Fibroblast of skin of left quadriceps (primary cell): ENCODE measurements around the gene POU3F2.
A peak's percentile ranks its signal among the peaks of the same experiment; 100 is the strongest.

Experiments
- DNase-seq, 2 experiments: peaks; one replicate each; pipeline ENCODE4 v3.0.0-alpha.2; 2013; ENCODE audit warnings: low read depth in 2 of 2

The POU3F2 gene

DNA sequence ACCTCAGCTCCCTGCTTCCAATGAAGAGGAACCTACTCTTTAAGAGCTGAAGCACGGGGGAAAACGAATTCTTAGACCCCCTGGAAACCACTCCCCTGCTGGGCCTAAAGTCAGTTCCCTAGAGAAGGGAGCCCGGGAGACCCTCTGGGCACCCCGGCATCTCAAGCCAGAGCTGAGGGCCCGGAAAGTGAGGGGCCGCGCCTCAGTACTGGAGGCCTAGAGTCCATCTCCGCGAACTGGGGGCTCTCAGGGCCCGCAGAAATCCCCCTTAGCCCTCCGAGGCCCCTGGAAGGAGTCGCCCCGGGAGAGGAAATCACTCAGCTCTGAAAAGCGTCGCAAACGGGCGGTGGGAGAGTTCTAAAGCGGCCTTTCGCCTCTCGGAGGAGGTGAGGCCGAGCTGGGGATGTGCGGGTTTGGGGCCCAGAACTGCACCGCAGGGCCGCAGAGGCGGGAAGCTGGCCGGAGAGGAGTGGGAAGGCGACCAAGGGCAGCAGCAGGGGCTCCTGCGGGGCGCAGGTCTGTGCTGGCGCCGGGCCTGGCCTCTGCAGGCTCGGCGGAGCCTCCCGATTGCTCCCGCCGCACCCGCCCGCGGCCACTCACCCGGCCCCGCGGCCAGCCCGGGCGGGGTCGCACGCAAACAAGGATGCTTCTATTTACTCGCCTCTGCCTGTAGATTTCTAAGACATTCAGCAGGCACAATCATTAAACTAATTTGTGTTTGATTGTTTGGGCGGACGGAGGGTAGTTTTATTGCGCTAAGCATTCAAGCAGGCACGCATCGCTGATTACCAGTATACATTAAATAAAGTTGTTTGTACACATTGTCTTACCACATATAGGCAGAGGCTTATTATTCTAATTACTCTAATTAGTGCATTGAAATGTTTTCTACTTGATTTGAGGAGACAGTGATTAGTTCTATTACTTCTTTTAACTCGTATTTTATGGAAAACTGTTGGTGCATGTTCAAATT, 9.2 kb downstream of the POU3F2 start:
- no peak for DNase-seq

DNA sequence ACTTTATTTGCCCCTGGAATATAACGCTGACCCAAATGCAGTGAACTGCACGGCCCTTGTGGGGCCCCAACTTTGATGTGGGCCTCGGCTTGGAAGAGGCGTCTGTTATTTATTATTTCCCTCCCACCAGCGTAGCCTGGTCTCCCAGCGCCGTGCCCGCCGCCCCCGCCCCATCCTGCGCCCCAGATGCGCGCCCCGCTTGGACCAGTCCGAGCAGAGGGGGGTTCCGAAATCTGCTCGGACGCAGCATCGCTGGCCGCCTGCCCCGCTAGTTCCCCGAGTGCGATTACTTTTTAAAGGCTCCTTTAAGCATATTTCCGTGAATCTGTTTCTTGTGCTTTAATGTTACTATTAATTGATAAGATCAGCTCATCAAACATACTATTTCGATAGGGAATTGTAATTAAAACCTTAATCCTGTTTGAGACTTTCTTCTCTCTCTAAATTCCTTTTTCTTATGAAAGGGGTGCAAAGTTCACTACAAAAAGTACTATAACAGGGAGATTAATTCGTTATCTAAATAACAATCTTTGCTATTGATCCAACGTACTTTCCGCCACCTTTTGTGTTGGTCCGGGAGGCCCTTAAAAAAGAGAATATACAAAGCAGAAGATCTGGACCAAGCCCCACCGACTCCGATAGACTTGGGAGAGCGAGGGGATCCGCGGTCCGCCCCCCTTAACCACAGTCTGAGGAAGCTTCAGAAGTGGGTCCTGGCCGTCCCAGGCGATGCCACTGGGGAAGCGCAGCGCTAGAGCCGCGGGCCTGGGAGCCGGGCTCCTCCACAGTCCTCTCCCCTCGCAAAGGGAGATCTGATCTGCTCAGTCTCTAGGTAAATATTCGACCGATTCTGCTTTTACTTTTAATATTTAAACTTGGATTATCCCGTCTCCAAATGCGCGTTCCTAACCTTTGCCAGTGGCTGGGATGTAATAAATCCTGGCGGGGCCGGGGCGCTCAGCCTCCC, 10.2 kb downstream of the POU3F2 start:
- no peak for DNase-seq

DNA sequence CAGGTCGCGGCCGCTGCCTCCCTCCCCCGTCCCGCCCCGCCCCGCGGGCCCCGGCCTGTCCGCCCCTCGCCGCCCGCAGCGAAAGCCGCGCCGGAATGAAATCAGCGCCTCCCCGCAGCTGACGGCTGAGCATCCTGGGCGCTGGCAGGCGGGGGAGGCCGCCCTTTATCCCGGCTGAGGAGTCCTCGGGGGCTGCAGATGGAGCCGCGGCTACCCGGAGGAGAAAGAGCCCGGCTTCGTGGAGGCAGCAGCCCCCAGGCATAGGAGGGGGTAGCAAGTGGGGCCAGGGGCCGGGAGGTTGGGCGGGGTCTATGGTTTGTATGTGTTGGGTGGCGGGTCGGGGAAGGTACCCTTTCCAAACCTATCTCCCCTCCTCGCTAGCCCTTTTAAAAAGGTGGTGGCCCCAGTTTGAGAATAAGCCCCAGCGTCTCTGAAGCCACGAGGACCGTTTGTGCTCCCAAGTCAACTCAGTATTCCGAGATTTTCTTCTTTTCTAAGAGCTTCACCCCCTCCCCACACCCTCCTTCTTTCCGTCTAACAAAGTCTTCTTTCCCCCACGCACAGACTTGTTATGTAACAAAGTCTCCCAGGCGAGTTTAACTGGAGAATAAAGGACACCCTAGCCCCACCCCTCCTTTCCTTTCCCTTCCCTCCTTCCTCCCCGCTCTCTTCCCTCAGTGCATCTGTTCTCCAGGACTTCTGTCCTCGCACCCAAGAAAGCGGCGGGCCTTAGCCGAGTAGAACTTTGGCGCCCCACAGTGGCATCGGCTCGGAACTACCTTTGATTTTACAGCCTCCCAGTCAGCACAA, 11.0 kb downstream of the POU3F2 start:
- peak; percentile 60 to 71 for DNase-seq

DNA sequence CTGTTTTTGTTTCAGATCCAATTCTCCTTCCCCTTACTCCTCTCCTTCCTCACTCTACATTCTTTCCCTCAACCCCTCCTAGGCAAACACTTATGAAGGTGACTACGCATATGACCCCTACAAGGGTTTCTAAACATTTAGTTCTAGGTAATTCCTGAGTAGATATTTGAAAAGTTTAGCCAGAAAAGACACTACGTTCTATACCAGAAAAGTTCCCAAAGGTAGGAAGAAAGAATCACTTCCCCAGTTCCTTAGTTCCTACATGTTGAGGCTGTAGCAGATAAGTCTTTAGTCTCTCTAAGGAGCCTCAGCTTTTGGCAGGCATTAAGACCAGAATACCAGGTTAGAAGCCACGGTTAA, 11.6 kb downstream of the POU3F2 start:
- no peak for DNase-seq

DNA sequence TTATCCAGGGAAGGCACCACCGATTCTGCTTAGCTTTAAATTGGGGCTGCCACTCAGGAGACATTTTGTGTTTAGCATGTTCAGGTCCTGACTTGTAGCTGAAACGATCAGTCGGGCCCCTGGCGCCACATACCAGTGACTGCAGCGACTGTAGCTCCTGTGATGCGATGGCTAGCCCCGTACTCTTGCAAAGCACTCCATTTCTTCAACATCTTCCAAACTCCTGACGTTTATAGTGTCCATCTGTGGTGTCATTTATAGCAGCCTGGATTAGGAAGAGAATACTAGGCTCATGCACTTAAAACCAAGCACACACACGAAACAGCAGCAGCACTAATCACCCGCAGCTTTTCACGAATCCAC, 13.0 kb downstream of the POU3F2 start:
- no peak for DNase-seq

DNA sequence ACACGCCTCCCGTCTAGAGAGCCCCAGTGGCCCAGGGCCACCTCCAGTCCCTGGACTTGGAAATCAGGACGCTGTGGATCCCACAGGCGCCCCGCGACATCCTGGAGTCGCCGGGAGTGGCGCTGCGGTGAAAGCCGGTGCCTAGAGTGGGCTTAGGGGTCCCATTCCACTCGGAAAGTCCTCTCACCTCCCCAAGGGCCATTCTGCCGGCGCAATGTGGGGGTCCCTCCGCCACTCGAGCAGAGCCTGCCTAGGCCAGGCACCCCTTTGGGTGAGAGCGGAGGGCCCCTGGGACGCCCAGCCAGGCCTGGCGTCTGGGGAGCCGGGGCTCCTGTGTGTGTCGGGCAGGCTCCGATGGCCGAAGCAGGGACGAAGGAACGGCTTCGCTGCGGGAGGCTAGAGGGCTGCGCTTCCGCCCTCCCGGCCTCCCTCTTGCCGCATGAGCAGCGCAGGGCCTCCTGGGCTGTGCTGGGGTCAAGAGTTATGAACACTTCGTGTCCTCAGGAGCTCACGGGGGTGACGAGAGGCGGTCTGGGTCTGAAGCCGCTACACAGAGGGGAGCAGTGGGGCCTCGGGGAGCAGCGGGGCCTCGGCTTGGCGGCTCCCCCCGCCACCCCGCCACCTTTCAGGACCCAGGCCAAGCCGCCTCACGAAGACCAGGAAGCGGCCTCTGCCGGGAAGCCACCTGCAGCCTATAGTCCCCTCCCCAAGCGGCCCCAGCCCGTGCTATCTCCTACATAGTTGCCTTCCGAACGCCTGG, 13.6 kb downstream of the POU3F2 start:
- no peak for DNase-seq

DNA sequence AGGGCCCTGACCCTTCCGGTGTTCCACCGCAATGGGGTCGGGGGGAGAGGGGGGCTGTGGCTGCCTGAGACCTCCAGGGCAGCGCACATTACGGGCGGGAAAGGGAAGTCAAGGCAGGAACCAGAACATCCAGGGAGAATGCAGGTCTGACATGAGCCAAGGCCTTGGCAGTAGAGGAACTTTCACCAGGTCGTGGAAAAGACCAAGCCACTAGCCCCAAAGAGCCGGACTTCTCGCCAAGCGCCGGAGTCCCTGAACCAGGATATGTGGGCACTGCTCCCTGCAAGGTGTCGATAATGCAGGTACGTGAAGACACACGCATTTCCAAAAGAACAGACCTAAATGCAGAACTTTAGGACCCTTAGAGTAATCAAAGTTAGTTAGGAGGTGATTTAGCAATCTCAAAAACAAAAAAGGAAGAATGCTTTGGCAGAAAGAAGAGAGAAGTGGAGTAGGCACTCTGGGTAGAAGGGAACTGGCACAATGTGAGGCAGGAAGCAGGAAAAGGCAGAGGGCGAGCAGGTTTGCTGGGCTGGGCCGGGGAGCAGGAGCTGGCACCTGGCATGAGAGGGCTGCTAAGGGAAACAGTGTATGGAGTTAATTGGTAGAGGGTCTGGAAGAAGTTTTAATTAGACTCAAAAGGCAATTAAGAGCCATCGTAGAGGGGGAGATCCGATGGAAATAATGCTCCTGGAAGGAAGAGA, 14.3 kb downstream of the POU3F2 start:
- DNase-seq, result no peak

DNA sequence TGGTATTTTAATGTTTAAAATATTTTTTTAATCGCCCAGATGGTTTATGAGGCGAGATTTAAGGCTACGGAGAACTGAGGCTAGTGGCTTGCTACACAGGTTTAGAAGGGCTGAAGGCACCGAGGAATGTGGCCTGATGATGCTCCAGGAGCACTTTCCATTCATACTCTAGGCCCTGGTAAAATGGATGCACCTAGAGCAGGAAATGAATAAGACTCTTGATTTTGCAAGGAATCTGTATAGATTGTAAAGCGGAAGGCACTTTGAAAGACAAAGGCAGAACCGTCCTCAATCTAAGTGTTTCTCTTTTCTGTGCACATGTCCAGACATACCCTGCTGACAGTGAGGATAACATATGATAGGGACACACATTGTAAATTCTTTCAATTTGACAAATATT, 30.1 kb downstream of the POU3F2 start:
- no peak for DNase-seq

DNA sequence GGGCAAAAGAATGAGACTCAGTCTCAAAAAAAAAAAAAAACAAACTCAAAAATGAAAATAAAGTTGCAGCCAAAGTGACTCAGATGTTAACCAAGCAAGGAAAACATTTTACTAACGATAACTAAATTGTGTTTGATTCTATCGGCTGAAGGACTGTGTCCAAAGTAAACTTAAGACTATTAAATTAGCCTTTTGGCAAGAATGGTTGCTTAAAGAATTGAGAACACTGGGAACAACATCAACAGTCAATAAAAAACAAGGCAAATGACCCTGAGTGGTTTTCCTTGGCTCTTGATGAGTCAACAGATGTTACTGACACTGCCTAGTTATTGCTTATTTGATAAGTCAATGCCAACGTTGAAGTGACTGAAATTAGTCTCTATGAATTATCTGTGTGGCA, 36.7 kb downstream of the POU3F2 start:
- no peak for DNase-seq

DNA sequence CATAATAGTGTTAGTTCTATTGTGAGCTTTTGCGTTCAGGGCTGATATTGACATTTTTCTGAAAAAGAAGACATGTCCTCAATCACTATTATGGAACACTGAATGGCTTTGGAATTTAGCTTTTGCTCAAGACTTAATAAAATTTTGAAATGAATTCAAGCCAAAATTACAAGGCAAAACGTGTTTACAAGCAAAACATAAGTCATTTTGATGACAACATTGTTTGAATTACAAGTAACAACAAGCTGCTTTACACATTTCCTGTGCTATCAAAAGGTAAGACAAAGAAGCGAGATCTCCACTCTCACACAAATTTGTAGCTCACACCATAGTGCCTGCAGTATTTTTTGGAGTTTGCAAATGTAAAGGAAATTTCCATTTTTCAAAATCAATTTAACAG, 37.4 kb downstream of the POU3F2 start:
- DNase-seq, result no peak

DNA sequence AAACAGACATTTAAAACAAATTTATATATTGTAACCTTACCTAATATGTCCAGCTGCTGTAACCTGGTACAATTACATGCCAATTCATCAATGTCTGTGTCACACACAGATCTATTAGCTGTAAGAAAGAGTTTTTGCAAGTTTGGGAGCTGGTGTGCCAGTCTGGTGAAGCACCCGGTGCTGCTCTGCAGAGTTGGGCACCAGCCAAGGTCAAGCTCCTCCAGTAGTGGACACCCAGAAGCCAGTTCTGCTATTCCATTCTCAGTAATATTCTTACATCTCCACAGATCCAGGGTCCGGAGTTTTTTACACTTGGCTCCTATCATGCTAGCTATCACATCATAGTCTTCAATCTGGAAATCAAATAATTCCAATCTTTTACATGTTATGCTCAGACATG, 41.0 kb downstream of the POU3F2 start:
- no peak for DNase-seq

DNA sequence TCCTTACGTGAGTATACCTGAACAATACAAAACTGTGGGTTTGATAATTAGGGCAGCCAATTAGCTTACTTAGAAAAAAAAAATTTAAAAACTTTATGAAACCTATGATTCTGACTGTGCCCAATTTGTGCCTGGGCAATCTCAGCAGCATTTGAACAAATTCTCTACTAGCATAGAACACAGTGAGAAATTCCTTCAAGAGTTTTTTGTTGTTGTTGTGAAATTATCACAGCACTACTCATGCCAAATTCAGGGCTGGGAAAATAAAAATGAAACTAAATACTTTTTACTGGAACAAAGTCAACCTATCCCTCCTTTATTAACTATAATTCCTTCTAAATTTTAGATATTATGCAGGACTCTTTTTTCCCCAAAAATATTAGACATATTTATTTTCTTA, 42.9 kb downstream of the POU3F2 start:
- DNase-seq, result no peak

DNA sequence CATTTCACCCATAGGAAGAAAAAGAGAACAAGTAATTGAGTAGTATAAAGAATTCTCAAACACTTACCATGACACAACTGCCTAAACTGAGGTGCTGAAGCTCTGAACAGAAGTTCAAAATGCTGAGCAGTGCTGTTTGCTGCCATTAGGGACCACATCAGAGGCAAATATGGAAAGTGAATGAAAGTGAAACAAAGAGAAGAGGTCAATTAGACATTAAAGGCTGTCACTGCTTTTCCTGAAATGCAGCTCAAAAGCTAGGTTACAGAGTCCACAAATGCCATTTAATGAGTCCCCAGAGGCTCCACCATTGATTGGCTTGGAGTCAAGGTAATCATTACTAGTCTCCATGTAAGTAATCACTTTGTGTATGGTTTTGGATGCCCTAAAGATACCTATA, 46.1 kb downstream of the POU3F2 start:
- no peak for DNase-seq

DNA sequence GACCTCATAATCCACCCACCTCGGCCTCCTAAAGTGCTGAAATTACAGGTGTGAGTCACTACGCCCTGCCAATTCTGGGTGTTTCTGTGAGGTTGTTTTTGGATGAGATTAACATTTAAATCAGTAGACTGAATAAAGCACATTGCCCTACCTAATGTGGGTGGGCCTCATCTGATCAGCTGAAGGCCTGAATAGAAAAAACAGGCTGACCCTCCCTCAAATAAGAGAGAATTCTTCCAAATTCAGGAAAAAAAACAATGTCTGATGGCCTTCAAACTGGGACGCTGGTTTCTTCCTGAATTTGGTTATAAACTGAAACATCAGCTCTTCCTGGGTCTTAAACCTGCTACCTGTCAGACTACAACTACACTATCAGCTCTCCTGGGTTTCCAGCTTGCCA, 51.0 kb downstream of the POU3F2 start:
- DNase-seq, result no peak

DNA sequence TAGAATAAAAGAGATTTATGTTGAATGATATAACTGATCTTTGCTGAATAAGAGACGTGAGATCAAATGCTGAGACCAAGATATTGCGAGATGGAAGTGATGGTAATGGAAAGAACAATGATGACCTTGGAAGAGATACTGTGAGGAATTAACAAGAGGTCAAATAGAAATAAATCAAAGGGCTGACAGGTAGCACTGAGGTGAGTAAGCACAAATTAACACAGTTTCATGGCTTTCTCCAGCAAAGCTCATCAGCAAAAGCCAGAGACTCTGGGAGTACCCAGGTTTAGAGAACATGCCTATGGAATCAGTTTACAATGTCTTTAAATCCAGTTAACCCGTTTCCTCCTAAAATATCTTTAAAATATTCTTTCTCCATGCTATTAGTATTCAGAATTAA, 53.3 kb downstream of the POU3F2 start:
- no peak for DNase-seq
